D721Med (cell line): ENCODE data around the gene EDN2.

Experiments
- DNase-seq: peaks from one replicate; pipeline ENCODE4 v3.0.0; 2011; ENCODE audit warnings: low spot score; ENCODE audit not compliant: insufficient read length
- FAIRE-seq: peaks from 2 replicates; lab custom pipeline; 2011; peaks lifted over from hg19 to GRCh38; lab: Jason Lieb, UNC
- CTCF ChIP-seq: IDR thresholded peaks from 2 replicates; pipeline ENCODE4 v1.5.1; 2012; ENCODE audit warnings: mild to moderate bottlenecking, control low read depth; ENCODE audit not compliant: insufficient read depth; ENCODE audit errors: missing control alignments

EDN2 gene

GRCh38 chr1:41483960-41484401 is 502 bp downstream of the EDN2 start:
- DNase-seq (no peak), FAIRE-seq (no peak)
- TF ChIP-seq CTCF = no peak

- TF ChIP-seq CTCF = no peak
- DNase-seq = no peak
These were observed 1.3 kb downstream of the EDN2 start for GRCh38 chr1:41483001-41483850.

DNA sequence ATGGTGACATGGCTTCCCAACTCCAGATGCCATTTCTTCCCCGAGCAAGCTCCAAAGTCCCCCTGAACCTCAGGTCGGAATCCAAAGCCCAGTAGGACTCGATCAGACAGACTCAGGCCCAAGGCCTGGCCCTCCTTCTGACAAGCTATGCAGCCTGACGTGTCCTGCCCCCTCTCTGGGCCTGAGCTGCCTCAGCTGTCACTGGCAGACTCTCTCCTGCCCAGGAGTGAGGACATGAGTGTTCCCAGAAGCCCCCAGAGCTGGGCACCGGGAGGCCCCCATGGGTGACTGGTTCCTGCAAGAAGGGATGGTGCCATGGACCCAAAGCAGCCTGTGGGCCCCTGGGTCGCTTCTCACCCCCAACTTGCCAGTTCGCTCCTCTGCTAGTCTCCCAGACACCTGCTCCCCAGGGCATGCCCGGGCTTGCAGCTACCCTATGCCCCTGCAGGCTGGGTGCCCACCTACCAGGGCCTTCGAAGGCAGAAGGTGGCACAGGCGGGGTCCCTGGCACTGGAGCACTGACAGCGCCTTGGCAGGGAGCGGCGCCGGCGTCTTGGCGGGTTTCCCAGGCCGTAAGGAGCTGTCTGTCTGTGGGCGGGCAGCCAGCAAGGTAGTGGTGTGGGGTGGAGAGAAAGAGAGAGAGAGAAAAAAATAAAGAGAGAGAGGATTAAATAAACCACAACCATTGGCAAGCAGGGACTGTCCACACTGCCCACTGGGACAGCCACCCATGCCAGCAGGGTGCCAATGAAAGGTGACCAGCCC is 2.3 kb downstream of the EDN2 start:
- no peak for DNase-seq
- no peak for FAIRE-seq
- no peak for TF ChIP-seq CTCF

More at GRCh38 chr1:41483001-41483850, 1.3 kb downstream of the EDN2 start:
- no peak for FAIRE-seq

- no peak for DNase-seq
- FAIRE-seq = no peak
- TF ChIP-seq CTCF = no peak
These were observed 3.2 kb downstream of the EDN2 start for GRCh38 chr1:41481109-41481775.

DNA sequence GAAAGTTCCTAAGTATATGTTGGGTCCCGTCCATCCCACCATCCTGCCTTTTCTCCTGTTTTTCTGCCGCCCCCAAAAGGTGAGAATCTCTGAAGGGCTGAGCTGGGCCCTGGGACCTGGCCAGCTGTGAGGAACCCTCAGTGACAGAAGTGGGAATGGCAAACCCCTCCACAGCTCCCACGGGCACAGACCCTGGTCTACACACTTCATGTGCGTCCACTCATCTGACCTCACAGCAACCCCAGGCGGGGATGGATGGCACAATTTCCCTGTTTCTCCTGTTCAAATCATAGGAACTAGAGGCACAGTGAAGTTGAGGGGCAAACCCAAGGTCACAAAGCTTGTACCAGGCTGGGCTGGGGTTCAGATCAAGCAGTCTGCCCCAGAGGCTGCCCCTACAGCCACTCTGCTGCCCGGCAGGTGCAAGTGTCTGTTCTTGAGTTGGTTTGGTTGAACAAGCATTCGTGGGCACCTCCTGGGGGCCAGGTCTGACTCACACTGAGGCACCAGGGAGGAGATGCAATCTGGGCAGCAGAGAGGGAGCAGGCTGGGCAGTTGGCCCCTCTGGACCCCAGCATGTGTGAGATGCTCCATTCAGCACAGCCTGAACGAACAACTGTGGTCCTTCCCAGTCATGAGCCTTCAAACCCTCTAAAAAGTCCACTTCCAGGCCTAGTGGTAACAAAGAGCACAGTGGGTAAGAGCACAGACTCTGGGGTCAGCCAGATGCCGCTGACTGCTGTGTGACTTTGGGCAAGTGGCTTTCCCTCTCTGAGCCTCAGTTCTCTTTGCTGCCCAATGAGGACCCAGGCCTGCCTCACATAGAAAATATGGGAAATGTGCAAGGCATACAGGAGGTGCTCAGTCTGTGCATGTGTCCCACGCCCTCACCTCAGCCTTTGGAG is 4.0 kb downstream of the EDN2 start:
- no peak for DNase-seq
- no peak for FAIRE-seq
- no peak for TF ChIP-seq CTCF

GRCh38 chr1:41479808-41480160 is 4.7 kb downstream of the EDN2 start:
- DNase-seq = no peak
- FAIRE-seq = no peak
- no peak for TF ChIP-seq CTCF
